Stimulated activated CD8-positive, alpha-beta memory T cell treated with anti-CD3 and anti-CD28 coated beads, Interleukin-7, amount 100 ng/mL, for 1 hour (primary cell): ENCODE data around the gene LRGUK.
"Not testable (repeated sequence)": the region's sequence is repeated elsewhere in the genome, so short reads cannot be mapped to it uniquely, and the experiment has no call there.

Experiments used
- DNase-seq, 2 donors: peaks; one replicate each; pipeline ENCODE4 v3.0.0-alpha.2; 2020; ENCODE audit warnings: low read depth in 2 of 2

The LRGUK gene

GRCh38 chr7:134186801-134187200 lies 59.7 kb downstream of the LRGUK start:
- DNase-seq = no peak

- DNase-seq = no peak
Observed at GRCh38 chr7:134187893-134188292, 60.8 kb downstream of the LRGUK start.

- DNase-seq = no peak
Observed at GRCh38 chr7:134188311-134188710, 61.2 kb downstream of the LRGUK start.

- DNase-seq = no peak
Observed at GRCh38 chr7:134189559-134189958, 62.4 kb downstream of the LRGUK start.

- DNase-seq = no peak
Observed at GRCh38 chr7:134191876-134192275, 64.7 kb downstream of the LRGUK start.

GRCh38 chr7:134193240-134193639 lies 66.1 kb downstream of the LRGUK start:
- DNase-seq = no peak

- DNase-seq = no peak
Observed at GRCh38 chr7:134195252-134195651, 68.1 kb downstream of the LRGUK start.

- no peak for DNase-seq
Observed at GRCh38 chr7:134196439-134196838, 69.3 kb downstream of the LRGUK start.

GRCh38 chr7:134197345-134197744 lies 70.2 kb downstream of the LRGUK start:
- DNase-seq = no peak

- DNase-seq = no peak
Observed at GRCh38 chr7:134200970-134201369, 73.8 kb downstream of the LRGUK start.

- no peak for DNase-seq
Observed at GRCh38 chr7:134201569-134202261, 74.6 kb downstream of the LRGUK start.

- DNase-seq = no peak
Observed at GRCh38 chr7:134203186-134203889, 76.2 kb downstream of the LRGUK start.

GRCh38 chr7:134209322-134210015 lies 82.3 kb downstream of the LRGUK start:
- DNase-seq = no peak

- no peak for DNase-seq
Observed at GRCh38 chr7:134210227-134210626, 83.1 kb downstream of the LRGUK start.

- DNase-seq = no peak
Observed at GRCh38 chr7:134210976-134211663, 84.0 kb downstream of the LRGUK start.

- no peak for DNase-seq
Observed at GRCh38 chr7:134211817-134212216, 84.7 kb downstream of the LRGUK start.

GRCh38 chr7:134212576-134213546 lies 85.7 kb downstream of the LRGUK start:
- DNase-seq = no peak

- no peak for DNase-seq
Observed at GRCh38 chr7:134220236-134220635, 93.1 kb downstream of the LRGUK start.

- DNase-seq = not testable (repeated sequence)
Observed at GRCh38 chr7:134231296-134231695, 104.2 kb downstream of the LRGUK start.

GRCh38 chr7:134234216-134234615 lies 107.1 kb downstream of the LRGUK start:
- DNase-seq = no peak

- DNase-seq = no peak
Observed at GRCh38 chr7:134245253-134245652, 118.1 kb downstream of the LRGUK start.
